Measurements from ENCODE around the gene PSMC5.
"Not testable (repeated sequence)": the region's sequence is repeated elsewhere in the genome, so short reads cannot be mapped to it uniquely, and the experiment has no call there.

The PSMC5 gene

GRCh38 chr17:63874061-63874626 lies 46.9 kb downstream of the PSMC5 start:
- not testable (repeated sequence) for DNase-seq

GRCh38 chr17:63874693-63875092 lies 47.5 kb downstream of the PSMC5 start:
- not testable (repeated sequence) for DNase-seq

GRCh38 chr17:63878413-63878812 lies 51.2 kb downstream of the PSMC5 start:
- DNase-seq: not testable (repeated sequence)

- DNase-seq: no peak
Measured at GRCh38 chr17:63880706-63881105, 53.5 kb downstream of the PSMC5 start.

- DNase-seq: not testable (repeated sequence)
Measured at GRCh38 chr17:63881337-63881736, 54.1 kb downstream of the PSMC5 start.
